ENCODE data around the gene KCNJ10. TPM values are rescaled to one million over a fixed set of nuclear protein-coding genes. Genes with fewer than 3 reads are reported as not detected.
"Not testable (repeated sequence)": the region's sequence is repeated elsewhere in the genome, so short reads cannot be mapped to it uniquely, and the experiment has no call there.

Gene KCNJ10
- total and polyA plus RNA-seq, 5 donors from 2014 or later, result not detected

GRCh38 chr1:160113407-160113806 is 43.4 kb upstream of the KCNJ10 start:
- H3K27me3 ChIP-seq (ENCODE audit: control insufficient read depth, insufficient read depth, low read length), result no peaks in the 10 kb centered on the region
- Mint-ChIP-seq H3K36me3 (no peaks in the 10 kb centered on the region), H3K27ac (peak overlapping the region in 2 of 3 donors; percentile 20 to 42), H3K27me3 (peaks cover 41% of the 10 kb centered on the region), H3K9me3 (peaks cover 0 to 2% (median 0%) of the 10 kb centered on the region in 7 donors), H3K4me1 (no peaks in the 10 kb centered on the region), H3K4me3 (no peak overlapping the region)
- H3K36me3 ChIP-seq (ENCODE audit: control insufficient read depth, insufficient read depth, low read length), result no peaks in the 10 kb centered on the region
- DNase-seq, result no peak
- H3K27ac ChIP-seq (ENCODE audit: insufficient read depth, low read length, poor library complexity, severe bottlenecking), result no peak overlapping the region
- ATAC-seq (ENCODE audit: low read depth in 2 of 2), result no peak
- no peaks in the 10 kb centered on the region for H3K4me1 ChIP-seq (ENCODE audit: control insufficient read depth, insufficient read depth, low read length, poor library complexity, severe bottlenecking)
- no peaks in the 10 kb centered on the region for H3K9me3 ChIP-seq (ENCODE audit: control insufficient read depth in 2 of 2, low read length in 2 of 2)
- no peak overlapping the region for H3K4me3 ChIP-seq (ENCODE audit: low read depth, low read length)

GRCh38 chr1:160112357-160112756 is 42.4 kb upstream of the KCNJ10 start:
- DNase-seq (no peak), ATAC-seq (ENCODE audit: low read depth in 2 of 2) (no peak)
- H3K9me3 ChIP-seq (ENCODE audit: control insufficient read depth in 2 of 2, low read length in 2 of 2), result no peaks in the 10 kb centered on the region
- H3K27ac ChIP-seq (ENCODE audit: insufficient read depth, low read length, poor library complexity, severe bottlenecking), result no peak overlapping the region
- H3K36me3 Mint-ChIP-seq, result no peaks in the 10 kb centered on the region
- no peak overlapping the region for H3K27ac Mint-ChIP-seq
- H3K4me1 ChIP-seq (ENCODE audit: control insufficient read depth, insufficient read depth, low read length, poor library complexity, severe bottlenecking), result no peaks in the 10 kb centered on the region
- H3K4me1 Mint-ChIP-seq, result no peaks in the 10 kb centered on the region
- H3K9me3 Mint-ChIP-seq, result peaks cover 0 to 2% (median 0%) of the 10 kb centered on the region in 7 donors
- peaks cover 33% of the 10 kb centered on the region for H3K27me3 Mint-ChIP-seq
- H3K27me3 ChIP-seq (ENCODE audit: control insufficient read depth, insufficient read depth, low read length), result no peaks in the 10 kb centered on the region
- no peak overlapping the region for H3K4me3 ChIP-seq (ENCODE audit: low read depth, low read length)
- no peak overlapping the region for H3K4me3 Mint-ChIP-seq
- no peaks in the 10 kb centered on the region for H3K36me3 ChIP-seq (ENCODE audit: control insufficient read depth, insufficient read depth, low read length)

GRCh38 chr1:160111462-160111861 is 41.5 kb upstream of the KCNJ10 start:
- H3K36me3 ChIP-seq (ENCODE audit: control insufficient read depth, insufficient read depth, low read length); H3K27ac ChIP-seq (ENCODE audit: insufficient read depth, low read length, poor library complexity, severe bottlenecking); H3K4me1 Mint-ChIP-seq; ATAC-seq (ENCODE audit: low read depth in 2 of 2); H3K4me1 ChIP-seq (ENCODE audit: control insufficient read depth, insufficient read depth, low read length, poor library complexity, severe bottlenecking); H3K36me3 Mint-ChIP-seq; H3K4me3 Mint-ChIP-seq; H3K27ac Mint-ChIP-seq; H3K9me3 Mint-ChIP-seq; H3K4me3 ChIP-seq (ENCODE audit: low read depth, low read length); DNase-seq; H3K9me3 ChIP-seq (ENCODE audit: control insufficient read depth in 2 of 2, low read length in 2 of 2); H3K27me3 ChIP-seq (ENCODE audit: control insufficient read depth, insufficient read depth, low read length): not testable (repeated sequence)
- H3K27me3 Mint-ChIP-seq, result peaks cover 33% of the 10 kb centered on the region

GRCh38 chr1:160109686-160110085 is 39.7 kb upstream of the KCNJ10 start:
- Mint-ChIP-seq H3K4me3 (no peak overlapping the region), H3K27me3 (peaks cover 25% of the 10 kb centered on the region), H3K36me3 (no peaks in the 10 kb centered on the region), H3K27ac (no peak overlapping the region), H3K4me1 (no peaks in the 10 kb centered on the region), H3K9me3 (peaks cover 0 to 2% (median 0%) of the 10 kb centered on the region in 7 donors)
- Histone ChIP-seq H3K4me1 (ENCODE audit: control insufficient read depth, insufficient read depth, low read length, poor library complexity, severe bottlenecking) (no peaks in the 10 kb centered on the region), H3K27me3 (ENCODE audit: control insufficient read depth, insufficient read depth, low read length) (no peaks in the 10 kb centered on the region), H3K4me3 (ENCODE audit: low read depth, low read length) (no peak overlapping the region), H3K27ac (ENCODE audit: insufficient read depth, low read length, poor library complexity, severe bottlenecking) (no peak overlapping the region), H3K9me3 (ENCODE audit: control insufficient read depth in 2 of 2, low read length in 2 of 2) (no peaks in the 10 kb centered on the region), H3K36me3 (ENCODE audit: control insufficient read depth, insufficient read depth, low read length) (no peaks in the 10 kb centered on the region)
- DNase-seq, result no peak
- ATAC-seq (ENCODE audit: low read depth in 2 of 2), result no peak

- Mint-ChIP-seq H3K27ac (peak overlapping the region in 2 of 3 donors; percentile 37 to 62), H3K9me3 (peaks cover 0 to 2% (median 0%) of the 10 kb centered on the region in 7 donors), H3K4me1 (no peaks in the 10 kb centered on the region), H3K27me3 (peaks cover 20% of the 10 kb centered on the region), H3K4me3 (no peak overlapping the region), H3K36me3 (no peaks in the 10 kb centered on the region)
- H3K4me3 ChIP-seq (ENCODE audit: low read depth, low read length), result no peak overlapping the region
- DNase-seq, result peak in 2 of 3 donors; percentile 28 to 58
- no peaks in the 10 kb centered on the region for H3K27me3 ChIP-seq (ENCODE audit: control insufficient read depth, insufficient read depth, low read length)
- H3K27ac ChIP-seq (ENCODE audit: insufficient read depth, low read length, poor library complexity, severe bottlenecking), result no peak overlapping the region
- H3K9me3 ChIP-seq (ENCODE audit: control insufficient read depth in 2 of 2, low read length in 2 of 2), result no peaks in the 10 kb centered on the region
- ATAC-seq (ENCODE audit: low read depth in 2 of 2), result no peak
- H3K4me1 ChIP-seq (ENCODE audit: control insufficient read depth, insufficient read depth, low read length, poor library complexity, severe bottlenecking), result no peaks in the 10 kb centered on the region
- no peaks in the 10 kb centered on the region for H3K36me3 ChIP-seq (ENCODE audit: control insufficient read depth, insufficient read depth, low read length)
Observed at GRCh38 chr1:160108888-160109662, 39.1 kb upstream of the KCNJ10 start.

GRCh38 chr1:160107512-160107911 is 37.6 kb upstream of the KCNJ10 start:
- ATAC-seq (ENCODE audit: low read depth in 2 of 2), result no peak
- H3K27ac Mint-ChIP-seq, result peak overlapping the region in 1 of 3 donors; percentile 24
- DNase-seq, result no peak
- Histone ChIP-seq H3K27ac (ENCODE audit: insufficient read depth, low read length, poor library complexity, severe bottlenecking) (no peak overlapping the region), H3K36me3 (ENCODE audit: control insufficient read depth, insufficient read depth, low read length) (no peaks in the 10 kb centered on the region), H3K9me3 (ENCODE audit: control insufficient read depth in 2 of 2, low read length in 2 of 2) (no peaks in the 10 kb centered on the region), H3K4me3 (ENCODE audit: low read depth, low read length) (no peak overlapping the region), H3K27me3 (ENCODE audit: control insufficient read depth, insufficient read depth, low read length) (no peaks in the 10 kb centered on the region), H3K4me1 (ENCODE audit: control insufficient read depth, insufficient read depth, low read length, poor library complexity, severe bottlenecking) (no peaks in the 10 kb centered on the region)
- H3K4me3 Mint-ChIP-seq, result no peak overlapping the region
- H3K36me3 Mint-ChIP-seq, result no peaks in the 10 kb centered on the region
- no peaks in the 10 kb centered on the region for H3K4me1 Mint-ChIP-seq
- peaks cover 13% of the 10 kb centered on the region for H3K27me3 Mint-ChIP-seq
- peaks cover 0 to 2% (median 0%) of the 10 kb centered on the region in 7 donors for H3K9me3 Mint-ChIP-seq

- no peaks in the 10 kb centered on the region for H3K9me3 ChIP-seq (ENCODE audit: control insufficient read depth in 2 of 2, low read length in 2 of 2)
- no peak overlapping the region for H3K27ac ChIP-seq (ENCODE audit: insufficient read depth, low read length, poor library complexity, severe bottlenecking)
- no peaks in the 10 kb centered on the region for H3K9me3 Mint-ChIP-seq
- no peaks in the 10 kb centered on the region for H3K36me3 ChIP-seq (ENCODE audit: control insufficient read depth, insufficient read depth, low read length)
- ATAC-seq (ENCODE audit: low read depth in 2 of 2) (no peak), DNase-seq (no peak)
- no peaks in the 10 kb centered on the region for H3K36me3 Mint-ChIP-seq
- no peak overlapping the region for H3K4me3 ChIP-seq (ENCODE audit: low read depth, low read length)
- peaks cover 3 to 13% (median 10%) of the 10 kb centered on the region in 4 donors for H3K4me1 Mint-ChIP-seq
- peaks cover 11% of the 10 kb centered on the region for H3K4me1 ChIP-seq (ENCODE audit: control insufficient read depth, insufficient read depth, low read length, poor library complexity, severe bottlenecking)
- H3K27ac Mint-ChIP-seq, result no peak overlapping the region
- no peaks in the 10 kb centered on the region for H3K27me3 ChIP-seq (ENCODE audit: control insufficient read depth, insufficient read depth, low read length)
- H3K27me3 Mint-ChIP-seq, result peaks cover 10% of the 10 kb centered on the region
- H3K4me3 Mint-ChIP-seq, result no peak overlapping the region
Observed at GRCh38 chr1:160105155-160105554, 35.2 kb upstream of the KCNJ10 start.

GRCh38 chr1:160104486-160104885 is 34.5 kb upstream of the KCNJ10 start:
- ATAC-seq (ENCODE audit: low read depth in 2 of 2) (no peak), DNase-seq (no peak)
- H3K27ac Mint-ChIP-seq, result peak overlapping the region in 1 of 3 donors; percentile 65

More at GRCh38 chr1:160104486-160104885, 34.5 kb upstream of the KCNJ10 start:
- no peaks in the 10 kb centered on the region for H3K36me3 Mint-ChIP-seq
- no peaks in the 10 kb centered on the region for H3K27me3 ChIP-seq (ENCODE audit: control insufficient read depth, insufficient read depth, low read length)
- H3K27ac ChIP-seq (ENCODE audit: insufficient read depth, low read length, poor library complexity, severe bottlenecking), result no peak overlapping the region
- no peak overlapping the region for H3K4me3 ChIP-seq (ENCODE audit: low read depth, low read length)
- H3K4me1 ChIP-seq (ENCODE audit: control insufficient read depth, insufficient read depth, low read length, poor library complexity, severe bottlenecking), result peaks cover 16% of the 10 kb centered on the region
- peak overlapping the region in 1 of 4 donors; percentile 56 for H3K4me3 Mint-ChIP-seq
- peaks cover 6 to 17% (median 13%) of the 10 kb centered on the region in 4 donors for H3K4me1 Mint-ChIP-seq
- H3K9me3 ChIP-seq (ENCODE audit: control insufficient read depth in 2 of 2, low read length in 2 of 2), result no peaks in the 10 kb centered on the region
- peaks cover 10% of the 10 kb centered on the region for H3K27me3 Mint-ChIP-seq
- no peaks in the 10 kb centered on the region for H3K9me3 Mint-ChIP-seq
- H3K36me3 ChIP-seq (ENCODE audit: control insufficient read depth, insufficient read depth, low read length), result no peaks in the 10 kb centered on the region
